ENCODE measurements around the gene OBP2B. TPM values are rescaled to one million over a fixed set of nuclear protein-coding genes. Genes with fewer than 3 reads are reported as not detected.

The OBP2B gene
- total RNA-seq, 1 donor from 2014 or later = not detected

DNA sequence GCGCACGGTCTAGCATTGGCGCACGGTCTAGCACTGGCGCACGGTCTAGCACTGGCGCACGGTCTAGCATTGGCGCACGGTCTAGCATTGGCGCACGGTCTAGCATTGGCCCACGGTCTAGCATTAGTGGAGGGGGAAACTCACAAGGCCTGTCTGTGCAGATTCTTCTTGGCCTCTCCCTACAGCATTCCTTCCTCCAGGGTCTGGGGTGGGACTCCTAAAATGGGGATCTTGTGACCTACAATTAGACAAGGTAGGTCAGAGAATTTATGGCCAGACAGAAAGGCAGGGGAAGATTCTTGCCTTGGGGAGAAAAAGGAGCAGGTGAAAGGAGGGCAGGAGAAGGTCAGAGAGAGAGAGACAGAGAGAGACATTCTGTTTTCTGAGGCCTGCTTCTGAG, 39.9 kb downstream of the OBP2B start:
- DNase-seq (ENCODE audit: low read depth in 2 of 2) = no peak

DNA sequence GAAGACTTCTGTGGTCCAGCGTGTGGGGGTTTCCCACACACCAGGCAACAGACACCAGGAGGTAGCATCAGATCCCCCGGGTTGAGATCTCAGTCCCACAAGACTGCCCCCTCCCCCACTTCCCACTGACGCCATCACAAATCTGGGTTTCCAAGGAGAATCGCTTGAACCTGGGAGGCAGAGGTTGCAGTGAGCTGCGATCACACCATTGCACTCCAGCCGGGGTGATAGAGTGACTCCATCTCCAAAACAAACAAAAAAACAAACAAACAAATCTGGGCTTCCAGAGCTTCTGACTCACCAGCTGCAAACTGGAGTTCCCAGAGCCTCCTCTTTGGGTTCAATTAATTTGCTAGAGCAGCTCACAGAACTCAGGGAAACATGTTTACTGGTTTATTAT, 40.6 kb downstream of the OBP2B start:
- DNase-seq (ENCODE audit: low read depth in 2 of 2) = no peak

DNA sequence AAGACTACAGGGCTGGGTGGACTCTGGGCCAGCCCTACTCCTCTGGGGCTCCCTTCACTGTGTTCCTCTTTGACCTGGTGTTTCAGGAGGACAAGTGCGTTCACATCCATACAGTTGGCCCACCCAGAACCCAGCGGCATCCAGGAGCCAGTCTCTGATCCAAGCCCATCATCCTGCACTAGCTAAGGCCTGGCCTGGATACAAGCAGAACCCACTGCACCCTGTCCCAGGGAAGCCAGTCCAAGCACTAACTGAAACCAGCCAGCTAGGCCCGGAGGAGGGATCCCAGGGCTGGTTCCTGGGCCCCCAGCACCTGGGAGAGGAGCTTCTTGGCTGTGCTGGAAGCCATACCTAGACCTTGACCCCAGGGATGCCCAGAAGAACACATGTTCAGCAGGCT, 41.3 kb downstream of the OBP2B start:
- no peak for DNase-seq (ENCODE audit: low read depth in 2 of 2)

DNA sequence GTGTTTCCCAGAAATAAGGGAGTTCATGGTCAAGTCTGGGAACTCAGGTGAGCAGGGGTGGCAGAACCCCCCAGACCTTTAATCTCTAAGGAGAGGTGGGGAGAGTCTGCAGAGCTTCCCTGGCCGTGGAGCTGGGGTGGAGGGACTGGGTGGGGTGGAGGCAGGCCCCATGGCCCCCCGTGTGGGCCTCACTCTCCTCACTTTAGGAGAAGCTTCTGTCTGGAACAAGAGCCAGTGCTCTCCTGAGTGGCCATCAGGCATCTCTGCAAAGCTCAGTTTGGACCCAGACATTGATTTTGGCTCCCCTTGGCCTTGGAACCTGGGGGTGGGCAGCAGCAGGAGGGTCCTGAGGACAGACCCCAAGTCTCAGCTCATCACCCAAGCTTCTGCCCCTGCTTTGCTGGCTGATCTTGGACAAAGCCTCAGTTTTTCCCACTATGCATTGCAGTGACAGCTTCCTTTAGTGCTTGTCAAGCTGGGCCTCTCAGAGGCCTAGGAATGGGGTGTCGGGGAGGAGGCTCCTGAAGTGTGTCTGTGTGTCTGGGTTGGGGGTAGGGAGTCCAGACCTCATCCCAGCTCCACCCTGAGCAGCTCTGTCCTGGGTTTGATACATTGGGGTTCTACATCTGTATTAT, 41.8 kb downstream of the OBP2B start:
- DNase-seq (ENCODE audit: low read depth in 2 of 2) = no peak

DNA sequence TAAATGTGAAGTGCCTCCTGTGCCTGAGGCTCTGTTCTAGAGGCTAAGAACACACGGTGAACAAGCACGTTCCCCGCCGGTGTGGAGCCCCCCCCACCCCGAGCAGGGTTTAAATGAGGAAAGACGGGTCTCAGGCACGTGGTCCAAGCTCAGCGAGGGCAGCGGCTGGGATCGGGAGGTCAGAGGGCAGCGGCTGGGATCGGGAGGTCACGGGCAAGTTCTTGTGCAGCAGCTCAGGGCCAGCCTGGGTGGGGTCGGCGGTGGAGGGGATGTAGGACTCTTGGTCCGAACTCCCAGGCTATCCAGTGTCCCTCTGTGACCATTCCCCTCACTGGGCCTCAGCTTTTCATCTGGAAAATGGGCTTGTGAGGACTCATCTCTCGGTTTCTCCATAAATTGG, 42.7 kb downstream of the OBP2B start:
- no peak for DNase-seq (ENCODE audit: low read depth in 2 of 2)

DNA sequence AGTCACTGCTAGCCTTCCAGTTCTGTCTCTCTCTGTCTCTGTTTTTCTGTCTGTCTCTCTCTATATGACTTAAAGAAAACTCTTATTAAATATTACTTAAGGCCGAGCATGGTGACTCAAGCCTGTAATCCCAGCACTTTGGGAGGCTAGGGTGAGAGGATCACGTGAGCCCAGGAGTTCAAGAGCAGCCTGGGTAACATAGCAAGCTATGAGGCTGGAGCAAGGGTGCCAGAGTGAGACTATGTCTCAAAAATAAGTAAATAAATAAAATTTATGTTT, 43.7 kb downstream of the OBP2B start:
- DNase-seq (ENCODE audit: low read depth in 2 of 2) = no peak

DNA sequence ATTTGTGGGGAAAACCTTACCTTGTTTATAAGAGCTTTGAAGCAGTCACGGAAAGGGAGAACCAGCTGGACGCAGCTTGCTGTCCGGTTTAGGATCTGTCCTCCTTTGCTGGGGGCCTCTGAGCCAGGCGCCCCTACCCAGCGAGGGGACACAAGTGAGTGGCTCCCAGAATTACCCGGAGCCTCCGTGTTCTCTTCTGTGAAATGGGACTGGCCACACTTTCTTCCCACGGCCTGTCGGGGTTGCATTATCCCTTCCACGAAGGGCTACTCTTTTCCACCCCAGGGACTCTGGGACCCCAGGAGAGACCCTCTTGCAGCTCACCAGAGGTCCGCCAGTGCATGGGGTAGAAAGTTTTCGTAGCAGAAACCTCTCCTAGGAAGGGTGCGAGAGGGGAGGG, 44.9 kb downstream of the OBP2B start:
- no peak for DNase-seq (ENCODE audit: low read depth in 2 of 2)

DNA sequence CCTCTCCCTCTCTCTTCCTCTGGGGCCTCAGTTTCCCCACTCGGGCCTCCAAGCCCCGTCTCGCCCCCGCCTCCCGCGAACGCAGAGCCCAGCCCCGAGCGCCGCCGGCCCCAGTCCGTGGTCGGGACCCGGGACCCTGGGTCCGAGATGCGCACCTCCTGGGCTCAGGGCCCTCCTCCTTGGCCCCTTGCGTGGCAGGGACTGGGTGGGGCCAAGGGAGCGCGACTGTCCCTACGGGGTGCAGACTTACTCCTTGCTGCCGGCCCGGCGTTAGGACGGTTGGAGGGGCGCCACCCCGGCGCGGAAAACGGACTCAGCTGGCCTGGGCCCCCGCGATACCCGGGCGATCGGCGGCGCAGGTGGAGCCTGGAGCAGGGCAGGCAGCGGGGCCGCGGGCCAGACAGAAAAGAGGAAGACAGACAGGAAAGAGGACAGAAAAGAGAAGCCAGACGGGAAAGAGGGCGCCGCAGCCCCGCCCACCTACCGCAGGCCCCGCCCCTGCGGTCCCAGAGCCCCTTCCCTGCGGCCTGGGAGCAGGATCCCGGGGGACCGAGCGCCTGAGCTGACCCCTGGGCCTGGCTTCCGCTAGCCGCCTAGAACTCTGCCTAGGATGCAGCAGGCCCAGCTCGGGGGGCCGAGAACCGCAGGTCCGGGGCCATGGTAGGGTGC, 45.4 kb downstream of the OBP2B start, which contains the start of gene GBGT1:
Gene GBGT1 (minus strand): TSS at position 411 of the 669 bp plus-strand sequence. CDS start 1,502 bp downstream, outside the sequence.
- peak in 1 of 2 donors; percentile 71 for DNase-seq (ENCODE audit: low read depth in 2 of 2)

DNA sequence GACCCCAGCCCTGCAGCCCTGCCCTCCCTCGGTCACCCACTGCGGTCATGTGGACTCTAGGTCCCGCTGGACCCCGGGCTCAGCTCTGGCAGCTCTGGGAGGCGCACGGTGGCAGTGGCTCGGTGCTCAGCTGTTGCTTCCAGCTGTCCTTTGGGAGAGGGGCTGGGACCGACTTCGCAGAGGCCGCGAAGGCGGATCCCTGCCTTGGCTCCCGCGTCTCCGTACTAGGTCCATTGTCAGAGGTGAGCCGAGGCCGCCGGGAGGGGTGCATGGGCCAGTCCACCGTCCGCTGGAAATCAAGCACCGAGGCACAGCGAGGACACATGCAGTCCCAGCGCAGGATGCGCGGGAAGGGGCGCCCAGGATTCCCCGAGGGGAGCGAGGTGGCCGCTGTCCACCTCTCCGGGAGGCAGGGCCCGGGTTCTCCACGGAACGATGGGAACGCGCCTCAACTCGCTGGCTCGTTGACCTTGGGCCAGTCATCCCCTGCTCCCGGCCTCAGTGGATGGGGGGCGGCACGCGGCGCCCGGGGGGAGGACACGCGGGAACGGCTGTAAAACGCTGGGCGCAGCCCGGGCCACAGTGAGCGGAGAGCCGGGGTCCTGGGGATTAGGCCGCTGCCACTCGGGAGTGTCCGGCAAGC, 46.1 kb downstream of the OBP2B start:
- no peak for DNase-seq (ENCODE audit: low read depth in 2 of 2)

DNA sequence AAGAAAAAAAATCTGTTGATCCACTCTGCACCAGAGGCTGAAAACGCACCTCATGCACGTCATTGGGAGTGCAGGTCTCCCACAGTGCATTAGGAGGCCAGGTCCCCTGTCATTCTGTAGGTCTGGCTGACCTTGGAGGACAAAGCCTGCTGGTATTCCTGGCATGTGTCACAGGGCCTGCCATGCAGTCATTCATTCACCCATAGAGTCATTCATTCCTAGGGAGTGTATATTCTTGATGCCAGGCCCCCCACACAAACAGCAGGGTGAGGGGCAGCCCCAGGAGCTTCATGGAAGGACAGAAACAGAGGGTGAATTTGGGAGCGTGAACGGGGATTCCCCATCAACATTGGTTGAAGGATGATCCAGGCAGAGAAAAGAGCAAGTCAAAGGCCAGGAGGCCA, 47.5 kb downstream of the OBP2B start:
- DNase-seq (ENCODE audit: low read depth in 2 of 2) = no peak

DNA sequence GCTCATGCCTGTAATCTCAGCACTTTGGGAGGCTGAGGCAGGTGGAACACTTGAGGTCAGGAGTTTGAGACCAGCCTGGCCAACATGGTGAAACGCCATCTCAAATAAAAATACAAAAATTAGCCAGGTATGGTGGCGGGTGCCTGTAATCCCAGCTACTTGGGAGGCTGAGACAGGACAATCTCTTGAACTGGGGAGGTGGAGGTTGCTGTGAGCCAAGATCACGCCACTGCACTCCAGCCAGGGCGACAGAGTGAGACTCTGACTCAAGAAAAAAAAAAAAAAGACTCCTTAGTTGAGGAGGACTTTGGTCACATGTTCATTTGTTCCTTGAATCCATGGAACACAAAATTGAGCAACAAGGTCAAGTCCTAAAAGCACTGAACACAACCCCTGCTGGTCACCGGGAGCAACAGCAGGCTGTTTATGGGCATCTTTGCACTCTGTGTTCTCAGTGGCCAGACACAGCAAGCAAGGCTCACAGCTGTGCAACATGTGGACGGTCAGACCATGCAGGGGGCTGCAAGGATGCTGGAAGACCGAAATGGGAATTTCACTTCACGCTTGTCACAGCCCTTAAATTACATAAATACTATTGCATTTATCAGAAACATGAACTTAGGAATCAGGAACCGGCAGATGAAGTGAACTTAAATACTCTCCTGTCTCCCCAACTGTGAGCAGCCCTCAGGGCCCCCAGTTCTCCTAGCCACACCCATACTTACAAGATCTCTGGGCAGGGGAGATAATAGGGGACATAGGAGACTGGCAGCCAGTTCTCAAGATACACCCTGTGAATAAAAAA, 48.1 kb downstream of the OBP2B start:
- DNase-seq (ENCODE audit: low read depth in 2 of 2) = peak; percentile 59 to 69

DNA sequence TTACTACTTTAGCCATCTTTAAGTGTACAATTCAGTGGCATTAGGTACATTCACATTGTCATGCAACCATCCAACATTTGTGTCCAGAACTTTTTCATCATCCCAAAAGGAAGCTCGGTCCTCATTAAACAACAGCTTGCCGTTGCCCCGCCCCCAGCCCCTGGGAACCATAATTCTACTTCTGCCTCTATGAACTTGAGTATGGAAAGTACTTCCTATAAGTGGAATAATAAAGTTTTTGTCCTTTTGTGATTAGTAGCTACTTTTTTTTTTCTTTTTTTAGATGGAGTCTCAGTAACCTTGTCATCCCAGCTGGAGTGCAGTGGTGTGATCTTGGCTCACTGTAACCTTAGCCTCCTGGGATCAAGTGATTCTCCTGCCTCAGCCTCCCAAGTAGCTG, 50.4 kb downstream of the OBP2B start:
- no peak for DNase-seq (ENCODE audit: low read depth in 2 of 2)

Other genes with a start within 250 kb of the OBP2B start
- gene GFI1B, start 230.6 kb downstream of the OBP2B start, total RNA-seq = not detected in 2 replicates
- gene GTF3C5, start 178.3 kb downstream of the OBP2B start, total RNA-seq = 35.5 and 36.3 TPM in 2 replicates
- gene CEL, start 147.3 kb downstream of the OBP2B start, total RNA-seq = under 0.01 TPM in 2 replicates
- 27.0 and 37.5 TPM in 2 replicates for gene RALGDS, start 88.0 kb downstream of the OBP2B start, total RNA-seq
- gene GBGT1, start 45.3 kb downstream of the OBP2B start, total RNA-seq = 19.4 and 27.8 TPM in 2 replicates
- gene ABO, start 66.0 kb upstream of the OBP2B start, total RNA-seq = 0.22 and 0.79 TPM in 2 replicates
- gene SURF6, start 126.9 kb upstream of the OBP2B start, total RNA-seq = 4.1 and 6.5 TPM in 2 replicates
- 10.0 and 11.3 TPM in 2 replicates for gene MED22, start 138.9 kb upstream of the OBP2B start, total RNA-seq
- gene RPL7A, start 139.0 kb upstream of the OBP2B start, total RNA-seq = 1,751 and 1,825 TPM in 2 replicates
- 18.7 and 22.2 TPM in 2 replicates for gene SURF1, start 147.2 kb upstream of the OBP2B start, total RNA-seq
- gene SURF2, start 147.3 kb upstream of the OBP2B start, total RNA-seq = 8.9 and 10.5 TPM in 2 replicates
- gene SURF4, start 166.8 kb upstream of the OBP2B start, total RNA-seq = 249 and 303 TPM in 2 replicates
- gene STKLD1, start 167.1 kb upstream of the OBP2B start, total RNA-seq = 0.44 and 0.60 TPM in 2 replicates
- 11.6 and 14.9 TPM in 2 replicates for gene REXO4, start 208.8 kb upstream of the OBP2B start, total RNA-seq
- 0.44 and 0.60 TPM in 2 replicates for gene ADAMTS13, start 213.1 kb upstream of the OBP2B start, total RNA-seq

All from lung microvascular endothelial cell (primary cell).